DND-41 (cell line): ENCODE data around the gene ARPC4.

Experiments used
- ATAC-seq: fragments of 200-7000 bp; cut with Tn5 transposase; 3 replicates; pipeline ENCODE4 v1.9.1; 2021; ENCODE audit warnings: low read depth; ENCODE audit not compliant: insufficient read depth
- DNase-seq: peaks from one replicate; pipeline ENCODE4 v3.0.0-alpha.2; 2020
- H2AFZ ChIP-seq: 2 replicates; pipeline ENCODE4 v1.6.0; 2012; ENCODE audit warnings: low read depth, low read length
- H3K27ac ChIP-seq: 2 replicates; pipeline ENCODE4 v1.5.1; 2012; ENCODE audit warnings: low read length, inconsistent platforms
- H3K27me3 ChIP-seq: fragments of 200-600 bp; sonication (generic); 2 replicates; pipeline ENCODE4 v1.6.0; 2012; ENCODE audit warnings: low read length, mild to moderate bottlenecking, inconsistent platforms; ENCODE audit not compliant: insufficient read depth, poor library complexity
- H3K36me3 ChIP-seq: 2 replicates; pipeline ENCODE4 v1.5.1; 2012; ENCODE audit warnings: low read length, inconsistent platforms; ENCODE audit not compliant: insufficient read depth
- H3K4me1 ChIP-seq: 2 replicates; pipeline ENCODE4 v1.5.1; 2012; ENCODE audit warnings: mild to moderate bottlenecking, low read length; ENCODE audit not compliant: insufficient read depth
- H3K4me2 ChIP-seq: 2 replicates; pipeline ENCODE4 v1.6.0; 2012; ENCODE audit warnings: mild to moderate bottlenecking, moderate library complexity, low read length, inconsistent platforms; ENCODE audit not compliant: insufficient read depth
- H3K4me3 ChIP-seq, 2 experiments: fragments of 200-600 bp in 1 of 2; shearing (Covaris generic) in 1 of 2; 2 replicates each; pipeline ENCODE4 v1.5.1; 2012 to 2016; ENCODE audit warnings: inconsistent platforms in 2 of 2, low read length in 2 of 2, mild to moderate bottlenecking in 2 of 2, low read depth in 1 of 2, moderate library complexity in 1 of 2
- H3K79me2 ChIP-seq: 2 replicates; pipeline ENCODE4 v1.6.0; 2012; ENCODE audit warnings: low read length, inconsistent platforms; ENCODE audit not compliant: insufficient read depth
- H3K9ac ChIP-seq: 2 replicates; pipeline ENCODE4 v1.6.0; 2012; ENCODE audit warnings: low read depth, mild to moderate bottlenecking, inconsistent platforms, low read length, moderate library complexity
- H3K9me3 ChIP-seq: 2 replicates; pipeline ENCODE4 v1.5.1; 2012; ENCODE audit warnings: low read length, moderate library complexity, mild to moderate bottlenecking, inconsistent platforms; ENCODE audit not compliant: insufficient read depth, severe bottlenecking
- H4K20me1 ChIP-seq: 2 replicates; pipeline ENCODE4 v1.6.0; 2012; ENCODE audit warnings: low read length; ENCODE audit not compliant: insufficient read depth
- EZH2 ChIP-seq: IDR thresholded peaks from 3 replicates; pipeline ENCODE4 v1.6.1; 2012; ENCODE audit warnings: borderline replicate concordance, low read depth, mild to moderate bottlenecking, moderate library complexity, low read length, inconsistent platforms; ENCODE audit not compliant: severe bottlenecking
- TF ChIP-seq, protein P1 (sequence below): IDR thresholded peaks from 2 replicates; pipeline ENCODE4 v1.5.1; 2012; ENCODE audit warnings: borderline replicate concordance, low read length, moderate library complexity, mild to moderate bottlenecking; ENCODE audit not compliant: poor library complexity, severe bottlenecking; ENCODE audit errors: extremely low read depth

ARPC4 gene

DNA sequence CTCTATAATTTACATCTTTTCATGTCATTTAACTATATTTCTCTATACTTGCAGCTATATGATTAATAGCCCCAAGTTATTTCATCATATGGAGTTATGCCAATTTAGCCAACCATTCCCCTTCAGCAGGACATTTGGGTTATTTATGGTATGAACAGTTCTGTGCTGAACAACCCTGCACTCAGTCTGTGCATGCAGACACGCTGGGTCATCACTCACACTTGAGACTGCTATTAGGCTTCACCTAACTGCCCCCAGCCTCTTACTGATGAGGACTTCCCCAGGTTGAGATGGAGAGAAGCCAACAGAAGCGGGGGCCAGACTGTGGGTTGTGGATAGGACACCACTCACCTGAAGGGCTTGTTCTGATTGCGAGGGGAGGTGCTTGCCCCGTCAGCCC lies 7.9 kb upstream of the ARPC4 start:
- Histone ChIP-seq H3K27me3 (no peaks in the 10 kb centered on the region), H3K9ac (no peak overlapping the region), H3K27ac (no peak overlapping the region), H3K9me3 (no peaks in the 10 kb centered on the region), H3K79me2 (no peaks in the 10 kb centered on the region), H2AFZ (no peak overlapping the region), H4K20me1 (peaks cover 7% of the 10 kb centered on the region), H3K4me1 (peaks cover 16% of the 10 kb centered on the region), H3K36me3 (peaks cover 57% of the 10 kb centered on the region), H3K4me2 (no peak overlapping the region), H3K4me3 (no peak overlapping the region)
- DNase-seq (no peak), ATAC-seq (no peak)
- TF ChIP-seq EZH2 = no peak
- TF ChIP-seq, protein P1, sequence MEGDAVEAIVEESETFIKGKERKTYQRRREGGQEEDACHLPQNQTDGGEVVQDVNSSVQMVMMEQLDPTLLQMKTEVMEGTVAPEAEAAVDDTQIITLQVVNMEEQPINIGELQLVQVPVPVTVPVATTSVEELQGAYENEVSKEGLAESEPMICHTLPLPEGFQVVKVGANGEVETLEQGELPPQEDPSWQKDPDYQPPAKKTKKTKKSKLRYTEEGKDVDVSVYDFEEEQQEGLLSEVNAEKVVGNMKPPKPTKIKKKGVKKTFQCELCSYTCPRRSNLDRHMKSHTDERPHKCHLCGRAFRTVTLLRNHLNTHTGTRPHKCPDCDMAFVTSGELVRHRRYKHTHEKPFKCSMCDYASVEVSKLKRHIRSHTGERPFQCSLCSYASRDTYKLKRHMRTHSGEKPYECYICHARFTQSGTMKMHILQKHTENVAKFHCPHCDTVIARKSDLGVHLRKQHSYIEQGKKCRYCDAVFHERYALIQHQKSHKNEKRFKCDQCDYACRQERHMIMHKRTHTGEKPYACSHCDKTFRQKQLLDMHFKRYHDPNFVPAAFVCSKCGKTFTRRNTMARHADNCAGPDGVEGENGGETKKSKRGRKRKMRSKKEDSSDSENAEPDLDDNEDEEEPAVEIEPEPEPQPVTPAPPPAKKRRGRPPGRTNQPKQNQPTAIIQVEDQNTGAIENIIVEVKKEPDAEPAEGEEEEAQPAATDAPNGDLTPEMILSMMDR = no peak

DNA sequence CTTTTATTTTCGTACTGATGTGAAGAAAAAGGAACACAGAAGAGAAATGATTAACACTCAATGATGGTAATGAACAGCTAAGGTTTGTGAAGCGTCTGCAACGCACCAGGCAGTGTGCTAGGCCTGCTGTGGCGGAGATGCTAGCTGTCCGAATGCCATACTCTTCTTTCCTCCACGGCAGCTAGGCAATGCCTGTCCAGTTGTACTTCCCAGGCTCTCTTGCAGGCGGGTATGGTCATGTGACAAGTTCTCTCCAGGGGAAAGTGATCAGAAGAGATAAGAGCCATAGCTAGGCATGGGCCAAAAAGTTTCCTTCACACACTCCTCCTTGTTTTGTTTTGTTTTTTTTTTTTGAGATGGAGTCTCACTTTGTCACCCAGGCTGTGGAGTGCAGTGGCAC lies 7.3 kb upstream of the ARPC4 start:
- Histone ChIP-seq H3K27me3 (no peaks in the 10 kb centered on the region), H3K9ac (no peak overlapping the region), H3K9me3 (no peaks in the 10 kb centered on the region), H2AFZ (no peak overlapping the region), H3K36me3 (peaks cover 63% of the 10 kb centered on the region), H3K4me3 (no peak overlapping the region), H3K27ac (no peak overlapping the region), H4K20me1 (peaks cover 1% of the 10 kb centered on the region; the same call in 1 of the 2 replicates), H3K4me2 (no peak overlapping the region), H3K4me1 (peaks cover 10% of the 10 kb centered on the region), H3K79me2 (no peaks in the 10 kb centered on the region)
- ATAC-seq (no peak), DNase-seq (no peak)
- no peak for TF ChIP-seq EZH2
- TF ChIP-seq, protein P1 = no peak

DNA sequence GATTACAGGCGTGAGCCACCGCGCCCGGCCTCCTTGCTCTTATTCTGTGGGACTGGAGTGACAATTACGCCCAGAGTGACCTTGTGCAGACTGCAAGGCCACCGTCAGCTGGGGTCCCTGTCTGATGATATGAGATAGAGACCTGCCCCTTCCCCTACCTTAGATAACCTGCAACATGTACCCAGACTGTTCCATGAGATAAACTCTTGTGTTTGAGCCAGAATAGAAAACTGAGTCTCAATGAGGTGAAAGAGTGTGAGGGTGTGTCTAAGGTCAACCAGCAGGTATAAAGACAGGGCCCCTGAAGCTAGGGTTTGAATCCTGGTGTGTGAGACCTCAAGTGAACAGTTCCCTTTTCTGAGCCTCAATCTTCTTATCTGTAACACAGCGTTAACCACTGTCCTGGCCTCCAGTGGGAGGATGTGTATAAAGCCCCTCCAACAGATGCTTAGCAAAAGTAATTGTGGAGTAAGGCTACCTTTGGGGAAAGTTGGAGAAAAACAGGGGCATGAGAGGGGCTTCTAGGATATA lies 6.6 kb upstream of the ARPC4 start:
- Histone ChIP-seq H3K4me3 (no peak overlapping the region), H3K9ac (no peak overlapping the region), H2AFZ (no peak overlapping the region), H3K4me2 (no peak overlapping the region), H3K36me3 (peaks cover 69% of the 10 kb centered on the region), H4K20me1 (no peaks in the 10 kb centered on the region; the same call in 1 of the 2 replicates), H3K4me1 (peaks cover 11% of the 10 kb centered on the region), H3K79me2 (no peaks in the 10 kb centered on the region), H3K27me3 (no peaks in the 10 kb centered on the region), H3K9me3 (no peaks in the 10 kb centered on the region), H3K27ac (no peak overlapping the region)
- no peak for DNase-seq
- no peak for ATAC-seq
- no peak for TF ChIP-seq EZH2
- TF ChIP-seq, protein P1 = no peak
